ENCODE data around the gene PHF12.

Gene PHF12

GRCh38 chr17:28857905-28858800, 93.2 kb downstream of the PHF12 start:
- no peak for DNase-seq (ENCODE audit: low read depth)

DNA sequence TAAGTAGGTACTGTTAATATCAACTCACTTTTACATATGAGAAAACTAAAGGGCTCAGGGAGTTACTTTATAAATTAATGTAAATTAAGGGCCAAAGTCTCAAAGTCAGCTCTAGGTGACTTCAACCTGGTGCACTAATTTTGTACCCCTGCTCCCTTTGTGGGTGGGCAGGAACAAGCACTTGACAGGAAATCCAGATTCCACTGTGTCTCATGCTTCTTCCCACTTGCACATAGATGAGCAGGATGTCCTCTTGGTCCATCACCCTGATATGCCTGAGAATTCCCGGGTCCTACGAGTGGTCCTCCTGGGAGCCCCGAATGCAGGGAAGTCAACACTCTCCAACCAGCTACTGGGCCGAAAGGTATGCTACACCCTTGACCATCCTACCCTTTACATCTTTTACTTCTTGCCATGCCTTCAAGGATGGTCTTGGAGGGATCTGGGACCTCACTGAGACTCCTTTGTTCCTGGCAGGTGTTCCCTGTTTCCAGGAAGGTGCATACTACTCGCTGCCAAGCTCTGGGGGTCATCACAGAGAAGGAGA, 95.2 kb downstream of the PHF12 start:
- no peak for DNase-seq (ENCODE audit: low read depth)

DNA sequence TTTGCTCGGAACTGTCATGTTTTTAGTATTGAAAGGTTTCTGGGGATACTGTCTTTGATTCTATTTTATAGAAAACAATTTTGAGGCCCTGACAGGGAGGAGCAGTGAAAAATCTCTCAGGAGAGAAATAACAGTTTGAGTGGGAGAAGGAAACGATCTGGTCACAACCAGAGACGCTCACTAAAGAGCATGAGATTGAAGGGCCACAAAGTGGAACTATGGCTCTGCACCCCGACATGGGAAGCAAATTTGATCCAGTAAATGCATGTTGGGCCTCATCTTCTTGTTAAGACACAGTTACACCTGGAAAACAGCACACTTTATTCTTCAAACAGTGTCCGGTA, 96.0 kb downstream of the PHF12 start:
- DNase-seq (ENCODE audit: low read depth) = no peak

All from amniotic epithelial cell (primary cell).